GM23338 (cell line): ENCODE measurements around the gene MAPRE3. TPM values are rescaled to one million over a fixed set of nuclear protein-coding genes. Genes with fewer than 3 reads are reported as not detected.

ENCODE experiments used
- ATAC-seq: fragments of 200-7000 bp; cut with Tn5 transposase; 3 replicates; pipeline ENCODE4 v1.9.1; 2020
- DNase-seq: peaks from one replicate; pipeline ENCODE4 v3.0.0-alpha.2; 2015; ENCODE audit warnings: low spot score
- H2AFZ ChIP-seq: fragments of 200-600 bp; sonication (generic); 2 replicates; pipeline ENCODE4 v1.8.0; 2016; ENCODE audit warnings: antibody characterized with exemption, mild to moderate bottlenecking, moderate library complexity
- H3F3A ChIP-seq: fragments of 200-600 bp; sonication (generic); replicated peaks from 2 replicates; pipeline ENCODE4 v1.8.0; 2017; ENCODE audit warnings: antibody characterized with exemption, mixed run types, low read depth
- H3K27ac ChIP-seq: fragments of 200-600 bp; sonication (generic); 2 replicates; pipeline ENCODE4 v1.6.1; 2016; ENCODE audit warnings: low read depth
- H3K27me3 ChIP-seq: fragments of 200-600 bp; sonication (generic); 2 replicates; pipeline ENCODE4 v1.8.0; 2016; ENCODE audit warnings: mild to moderate bottlenecking, mixed run types, moderate library complexity; ENCODE audit not compliant: insufficient read depth
- H3K36me3 ChIP-seq: fragments of 200-600 bp; sonication (generic); 2 replicates; pipeline ENCODE4 v1.8.0; 2016; ENCODE audit warnings: mild to moderate bottlenecking; ENCODE audit not compliant: insufficient read depth
- H3K4me1 ChIP-seq: fragments of 200-600 bp; sonication (generic); 2 replicates; pipeline ENCODE4 v1.8.0; 2016; ENCODE audit warnings: mild to moderate bottlenecking, moderate library complexity; ENCODE audit not compliant: insufficient read depth
- H3K4me2 ChIP-seq: fragments of 200-600 bp; sonication (generic); 2 replicates; pipeline ENCODE4 v1.7.1; 2017; ENCODE audit warnings: mixed run types
- H3K4me3 ChIP-seq: fragments of 200-600 bp; sonication (generic); 2 replicates; pipeline ENCODE4 v1.6.1; 2016; ENCODE audit warnings: mixed run types
- H3K79me2 ChIP-seq: fragments of 200-600 bp; sonication (generic); replicated peaks from 2 replicates; pipeline ENCODE4 v1.8.0; 2017; ENCODE audit warnings: mild to moderate bottlenecking; ENCODE audit not compliant: insufficient read depth
- H3K9me2 ChIP-seq: fragments of 200-600 bp; sonication (generic); 2 replicates; pipeline ENCODE4 v1.8.0; 2017; ENCODE audit not compliant: insufficient read depth
- H4K20me1 ChIP-seq: fragments of 200-600 bp; sonication (generic); replicated peaks from 2 replicates; pipeline ENCODE4 v1.8.0; 2017; ENCODE audit warnings: mild to moderate bottlenecking; ENCODE audit not compliant: insufficient read depth
- H3K27ac Mint-ChIP-seq: 2 replicates; pipeline ENCODE4 v1.8.0; 2020; ENCODE audit warnings: inconsistent platforms, mild to moderate bottlenecking, moderate library complexity, mixed read lengths
- H3K27me3 Mint-ChIP-seq: 3 replicates; pipeline ENCODE4 v1.8.0; 2022; ENCODE audit warnings: low read depth, mild to moderate bottlenecking, moderate library complexity, mixed read lengths, inconsistent platforms; ENCODE audit not compliant: insufficient read depth, poor library complexity
- H3K36me3 Mint-ChIP-seq: 3 replicates; pipeline ENCODE4 v1.8.0; 2021; ENCODE audit warnings: low read depth, mild to moderate bottlenecking, inconsistent platforms, moderate library complexity, mixed read lengths
- H3K4me1 Mint-ChIP-seq: 3 replicates; pipeline ENCODE4 v1.8.0; 2020; ENCODE audit warnings: mild to moderate bottlenecking, inconsistent platforms, mixed read lengths
- H3K4me3 Mint-ChIP-seq: 3 replicates; pipeline ENCODE4 v1.8.0; 2021; ENCODE audit warnings: moderate library complexity, mild to moderate bottlenecking, inconsistent platforms, mixed read lengths
- H3K9me3 Mint-ChIP-seq: 3 replicates; pipeline ENCODE4 v1.8.0; 2020; ENCODE audit warnings: moderate library complexity, mild to moderate bottlenecking, inconsistent platforms, mixed read lengths
- CREB1 ChIP-seq: fragments of 250-450 bp; sonication (Bioruptor Pico); IDR thresholded peaks from 2 replicates; pipeline ENCODE4 v1.5.0; 2020; ENCODE audit warnings: low read depth, mild to moderate bottlenecking, moderate library complexity
- CTCF ChIP-seq, 2 experiments: fragments of 200-600 bp in 1 of 2; sonication (generic) in 1 of 2; conservative IDR thresholded peaks; 2 replicates each; pipeline versions ENCODE4 v1.5.1 to v1.6.1; 2016 to 2017; ENCODE audit warnings: antibody characterized with exemption in 2 of 2, low read depth in 2 of 2, mild to moderate bottlenecking in 2 of 2, moderate library complexity in 1 of 2
- ETS1 ChIP-seq: IDR thresholded peaks from 2 replicates; pipeline ENCODE4 v1.6.1; 2016; ENCODE audit warnings: antibody characterized with exemption
- EZH2phosphoT487 ChIP-seq: fragments of 200-600 bp; sonication (generic); IDR thresholded peaks from one replicate; pipeline ENCODE4 v1.8.1; 2018; ENCODE audit warnings: antibody characterized with exemption; ENCODE audit not compliant: unreplicated experiment
- JUNB ChIP-seq: IDR thresholded peaks from one replicate; pipeline ENCODE4 v1.6.1; 2016; ENCODE audit warnings: antibody characterized with exemption; ENCODE audit not compliant: unreplicated experiment
- REST ChIP-seq: IDR thresholded peaks from one replicate; pipeline ENCODE4 v1.6.1; 2018; ENCODE audit warnings: antibody characterized with exemption; ENCODE audit not compliant: unreplicated experiment
- ZNF114 ChIP-seq: fragments of 250-450 bp; sonication (Bioruptor Pico); IDR thresholded peaks from 2 replicates; pipeline ENCODE4 v1.5.0; 2020; ENCODE audit warnings: mild to moderate bottlenecking, moderate library complexity
- ZNF331 ChIP-seq: fragments of 250-450 bp; sonication (Bioruptor Pico); IDR thresholded peaks from 2 replicates; pipeline ENCODE4 v1.5.0; 2020; ENCODE audit warnings: low read depth, mild to moderate bottlenecking, moderate library complexity
- polyA plus RNA-seq: library from polyadenylated mRNA; unstranded; fragments of >200 nt; fragmentation: Nextera tagmentation; extraction: Ambion mirVana; gene quantifications from 2 replicates; pipeline ENCODE4 v1.2.1, GENCODE V29; 2016
- total RNA-seq: library from RNA; depleted of rRNA; stranded (reverse); fragments of >200 nt; shearing (Covaris generic); gene quantifications from 2 replicates; pipeline ENCODE4 v1.2.3, GENCODE V29; 2014

Gene MAPRE3
- total and polyA plus RNA-seq, 2 experiments from 2014 or later, result 3.3 to 4.5 TPM

GRCh38 chr2:26969077-26969844 is 1.2 kb upstream of the MAPRE3 start:
- ATAC-seq (no peak), DNase-seq (no peak)
- Histone ChIP-seq H4K20me1 (no peaks in the 10 kb centered on the region), H3K9me2 (no peaks in the 10 kb centered on the region), H3K27ac (no peak overlapping the region), H3F3A (0 out of 2 replicates have a peak, but pooled peaks cover 12% of the 10 kb centered on the region), H2AFZ (no peak overlapping the region), H3K4me1 (peaks cover 3% of the 10 kb centered on the region; the same call in 1 of the 2 replicates), H3K79me2 (no peaks in the 10 kb centered on the region), H3K4me3 (no peak overlapping the region), H3K4me2 (peak overlapping the region; percentile 98), H3K27me3 (peaks cover 30% of the 10 kb centered on the region), H3K36me3 (no peaks in the 10 kb centered on the region)
- Mint-ChIP-seq H3K4me3 (peak overlapping the region; percentile 64), H3K27ac (no peak overlapping the region), H3K27me3 (peaks cover 10% of the 10 kb centered on the region), H3K9me3 (no peaks in the 10 kb centered on the region; the same call in 2 of the 3 replicates), H3K36me3 (no peaks in the 10 kb centered on the region; the same call in 2 of the 3 replicates), H3K4me1 (peaks cover 22% of the 10 kb centered on the region)
- TF ChIP-seq CTCF (conservative IDR thresholded peaks at IDR 0.05; ENCODE audit: low read depth in 2 of 2) (no peak), ZNF331 (CRISPR knock-in tag) (no peak), ETS1 (no peak), CREB1 (no peak), ZNF114 (CRISPR knock-in tag) (no peak), REST (no peak), JUNB (no peak), EZH2phosphoT487 (no peak)
